GM12891 (cell line): ENCODE data around the gene ENTPD7.
"Not testable (repeated sequence)": the region's sequence is repeated elsewhere in the genome, so short reads cannot be mapped to it uniquely, and the experiment has no call there.

ENCODE experiments used
- DNase-seq: peaks from one replicate; pipeline ENCODE4 v3.0.0; 2011; ENCODE audit warnings: low spot score; ENCODE audit not compliant: insufficient read length
- FAIRE-seq: peaks from 2 replicates; lab custom pipeline; 2011; peaks lifted over from hg19 to GRCh38; lab: Jason Lieb, UNC
- PAX5 ChIP-seq: IDR thresholded peaks from 2 replicates; pipeline ENCODE4 v1.6.1; 2011; ENCODE audit warnings: low read length, moderate library complexity, mild to moderate bottlenecking; ENCODE audit not compliant: insufficient read depth, severe bottlenecking
- POLR2A ChIP-seq: IDR thresholded peaks from 2 replicates; pipeline ENCODE4 v1.6.1; 2011; ENCODE audit warnings: low read depth, low read length, control low read depth
- POLR2AphosphoS5 ChIP-seq: IDR thresholded peaks from 2 replicates; pipeline ENCODE4 v1.6.1; 2011; ENCODE audit warnings: low read depth, low read length, control low read depth
- POU2F2 ChIP-seq: IDR thresholded peaks from 2 replicates; pipeline ENCODE4 v1.6.1; 2011; ENCODE audit warnings: low read depth, mild to moderate bottlenecking, control low read depth, low read length, moderate library complexity
- SPI1 ChIP-seq: IDR thresholded peaks from 2 replicates; pipeline ENCODE4 v1.6.1; 2011; ENCODE audit warnings: low read depth, low read length, control low read depth
- TAF1 ChIP-seq: IDR thresholded peaks from 2 replicates; pipeline ENCODE4 v1.6.1; 2011; ENCODE audit warnings: low read depth, low read length, control low read depth

ENTPD7 gene

DNA sequence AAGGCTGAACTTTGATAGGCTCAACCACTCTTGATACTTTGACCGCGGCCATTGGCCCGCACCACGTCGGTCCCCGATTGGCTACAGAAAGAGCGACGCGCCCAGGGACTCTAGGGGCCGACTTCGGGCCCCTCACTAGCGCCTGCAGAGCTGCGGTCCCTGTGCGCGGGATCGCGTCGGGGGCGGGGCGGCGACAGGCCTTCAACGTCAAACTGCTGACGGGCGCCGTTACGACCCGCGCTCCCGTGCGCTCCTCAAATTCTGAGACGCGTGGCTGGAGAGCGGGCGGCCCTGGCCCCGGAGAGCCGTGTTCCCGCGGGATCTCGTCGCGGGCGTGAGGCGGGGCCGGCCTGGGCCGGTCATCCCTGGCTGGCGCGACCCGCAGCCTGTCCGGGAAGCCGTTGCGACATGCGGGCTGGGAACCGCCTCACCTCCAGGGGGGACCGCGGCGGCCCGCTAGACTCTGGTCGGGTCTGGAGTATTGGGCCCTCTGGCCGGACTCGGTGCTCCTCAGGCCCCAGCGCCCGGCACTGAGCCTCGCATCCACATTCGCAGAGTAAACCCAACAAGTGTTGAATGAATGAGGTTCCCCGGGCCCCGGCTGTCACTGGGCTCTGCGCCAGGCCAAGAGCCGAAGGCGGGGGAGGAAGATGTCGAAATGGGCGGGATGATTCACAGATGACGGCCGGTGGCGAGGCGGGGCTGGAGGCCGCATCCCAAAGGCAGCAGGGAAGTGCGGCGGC lies 38.4 kb upstream of the ENTPD7 start:
- DNase-seq (peak; percentile 82), FAIRE-seq (no peak)
- TF ChIP-seq POLR2AphosphoS5 = peak; percentile 87
- 0 out of 2 replicates have a peak, but pooled peaks have one; percentile 17 for TF ChIP-seq SPI1
- peak; percentile 61; the same call in 1 of the 2 replicates for TF ChIP-seq TAF1
- TF ChIP-seq PAX5 = no peak
- peak; percentile 22 for TF ChIP-seq POU2F2
- peak; percentile 80 for TF ChIP-seq POLR2A

DNA sequence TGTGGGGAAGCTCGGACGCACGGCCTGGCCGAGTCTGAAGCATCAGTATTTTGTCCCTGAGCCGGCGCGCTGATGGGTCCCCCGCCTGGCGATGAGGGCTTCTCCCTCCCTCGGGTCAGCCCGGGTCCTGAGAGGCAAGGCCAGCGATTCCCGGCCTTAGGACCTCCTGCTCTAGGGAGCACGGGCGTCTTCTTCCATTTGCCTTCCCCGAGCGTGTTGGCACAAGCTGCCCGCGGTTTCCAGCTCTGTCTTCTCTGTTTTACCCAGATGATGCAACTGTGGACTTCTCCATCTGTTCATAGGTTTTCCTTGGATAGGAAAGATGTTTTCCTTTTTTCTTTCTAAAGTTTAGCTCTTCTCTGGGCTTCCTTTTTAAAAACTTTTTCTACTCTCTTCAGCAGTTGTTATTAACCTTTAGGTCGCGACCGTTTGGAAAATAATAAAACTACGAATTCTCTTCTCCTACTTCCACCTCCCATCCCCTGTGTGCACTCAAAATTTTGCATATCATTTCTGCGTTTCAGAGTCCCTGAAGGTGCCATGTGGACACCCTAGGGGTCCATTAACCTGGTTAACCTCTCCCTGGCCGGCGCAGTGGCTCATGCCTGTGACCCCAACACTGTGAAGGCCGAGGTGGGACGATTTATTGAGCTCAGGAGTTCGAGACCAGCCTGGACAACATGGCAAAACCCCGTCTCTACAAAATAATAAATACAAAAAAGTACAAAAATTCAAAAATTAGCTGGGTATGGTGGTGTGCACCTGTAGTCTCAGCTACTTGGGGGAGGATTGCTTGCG lies 37.7 kb upstream of the ENTPD7 start:
- TF ChIP-seq POLR2AphosphoS5 (0 out of 2 replicates have a peak, but pooled peaks have one; percentile 7), POLR2A (no peak)
- DNase-seq (no peak), FAIRE-seq (no peak)

DNA sequence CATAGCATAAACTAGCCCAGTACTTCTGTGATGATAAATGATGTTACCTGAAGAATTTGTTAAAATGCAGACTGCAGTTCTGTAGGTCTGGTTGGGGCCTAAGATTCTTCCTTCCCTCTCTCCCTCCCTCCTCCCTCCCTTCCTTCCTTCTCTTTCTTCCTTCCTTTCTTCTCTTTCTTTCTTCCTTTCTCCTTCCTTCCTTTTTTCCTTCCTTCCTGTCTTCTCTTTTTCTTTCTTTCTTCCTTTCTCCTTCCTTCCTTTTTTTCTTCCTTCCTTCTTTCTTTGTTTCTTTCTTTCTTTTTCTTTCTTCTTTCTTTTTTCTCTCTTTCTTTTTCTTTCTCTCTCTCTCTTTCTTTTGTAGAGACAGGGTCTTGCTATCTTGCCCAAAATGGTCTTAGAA lies 35.4 kb upstream of the ENTPD7 start:
- FAIRE-seq (no peak), DNase-seq (no peak)
- no peak for TF ChIP-seq POU2F2
- TF ChIP-seq TAF1 = no peak
- TF ChIP-seq POLR2AphosphoS5 = no peak
- no peak for TF ChIP-seq SPI1
- TF ChIP-seq PAX5 = no peak
- no peak for TF ChIP-seq POLR2A

DNA sequence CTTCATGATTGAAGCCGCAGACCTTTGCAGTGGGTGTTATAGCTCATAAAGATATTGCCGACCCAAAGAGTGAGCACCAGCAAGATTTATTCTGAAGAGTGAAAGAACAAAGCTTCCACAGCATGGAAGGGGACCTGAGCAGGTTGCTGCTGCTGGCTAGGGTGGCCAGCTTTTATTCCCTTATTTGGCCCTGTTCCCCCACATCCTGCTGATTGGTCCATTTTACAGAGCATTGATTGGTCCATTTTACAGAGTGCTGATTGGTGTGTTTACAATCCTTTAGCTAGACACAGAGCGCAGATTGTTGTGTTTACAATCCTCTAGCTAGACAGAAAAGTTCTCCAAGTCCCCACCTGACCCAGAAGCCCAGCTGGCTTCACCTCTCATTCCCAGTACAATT lies 34.2 kb upstream of the ENTPD7 start:
- DNase-seq, FAIRE-seq: not testable (repeated sequence)

DNA sequence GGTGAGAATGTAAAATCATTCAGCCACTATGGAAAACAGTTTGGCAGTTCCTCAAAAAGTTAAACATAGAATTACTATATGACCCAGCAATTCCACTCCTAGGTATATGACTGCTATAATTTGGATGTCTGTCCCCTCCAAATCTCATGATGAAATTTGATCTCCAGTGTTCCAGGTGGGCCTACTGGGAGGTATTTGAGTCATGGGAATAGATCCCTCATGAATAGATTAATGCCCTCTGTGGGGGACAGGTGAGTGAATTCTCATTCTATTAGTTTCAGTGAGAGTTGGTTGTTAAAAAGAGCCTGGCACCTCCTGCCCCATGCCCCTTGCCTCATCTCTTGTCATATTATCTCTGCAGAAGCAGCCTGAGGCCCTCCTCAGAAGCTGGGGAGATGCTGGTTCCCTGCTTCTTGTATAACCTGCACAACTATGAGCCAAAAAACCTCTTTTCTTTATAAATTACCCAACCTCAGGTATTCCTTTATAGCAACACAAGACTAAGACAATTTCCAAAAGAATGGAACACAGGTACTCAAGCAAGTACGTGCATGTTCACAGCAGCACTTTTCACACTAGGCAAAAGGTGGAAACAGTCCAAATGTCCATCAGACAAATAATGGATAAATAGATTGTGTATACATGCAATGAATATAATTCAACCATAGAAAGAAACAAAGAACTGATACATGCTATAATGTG lies 30.2 kb upstream of the ENTPD7 start:
- TF ChIP-seq POLR2AphosphoS5 (no peak), POU2F2 (no peak), TAF1 (no peak), PAX5 (no peak), SPI1 (no peak), POLR2A (no peak)
- DNase-seq (no peak), FAIRE-seq (no peak)

DNA sequence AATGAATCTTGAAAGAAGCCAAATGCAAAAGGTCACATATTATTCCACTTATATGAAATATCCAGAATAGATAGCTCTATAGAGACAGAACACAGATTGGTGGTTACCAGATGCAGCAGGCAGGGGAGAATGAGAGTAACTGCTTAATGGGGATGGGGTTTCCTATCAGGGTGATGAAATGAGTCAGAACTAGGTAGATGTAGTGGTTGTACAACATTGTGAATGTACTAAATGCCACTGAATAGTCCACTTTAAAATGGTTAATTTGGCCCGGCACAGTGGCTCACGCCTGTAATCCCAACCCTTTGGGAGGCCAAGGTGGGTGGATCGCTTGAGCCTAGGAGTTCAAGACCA lies 29.7 kb upstream of the ENTPD7 start:
- FAIRE-seq (peak; percentile 65), DNase-seq (no peak)
- TF ChIP-seq TAF1 (no peak), SPI1 (no peak), PAX5 (no peak), POLR2A (no peak), POLR2AphosphoS5 (no peak), POU2F2 (no peak)

DNA sequence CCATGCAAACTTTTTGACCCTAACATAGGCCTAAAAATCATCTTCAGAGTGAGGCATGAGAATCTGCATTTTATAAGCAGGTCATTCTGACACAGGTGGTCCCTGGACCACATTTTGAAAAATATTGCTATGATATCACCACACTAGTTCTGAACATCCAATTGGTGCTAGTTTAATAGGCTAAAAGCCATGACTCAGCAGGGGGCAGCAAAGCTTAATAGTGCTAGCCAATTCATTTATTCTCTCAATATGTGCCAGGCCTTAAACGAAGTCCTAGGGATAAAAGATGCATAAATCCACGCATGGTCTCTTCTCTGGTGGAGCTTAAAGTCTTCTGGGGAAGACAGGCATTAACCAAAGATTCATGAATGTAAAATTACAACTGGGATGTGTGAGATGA lies 28.9 kb upstream of the ENTPD7 start:
- no peak for TF ChIP-seq POU2F2
- no peak for TF ChIP-seq POLR2A
- no peak for TF ChIP-seq PAX5
- no peak for TF ChIP-seq TAF1
- no peak for TF ChIP-seq POLR2AphosphoS5
- TF ChIP-seq SPI1 = no peak
- peak; percentile 77 for FAIRE-seq
- DNase-seq = no peak

DNA sequence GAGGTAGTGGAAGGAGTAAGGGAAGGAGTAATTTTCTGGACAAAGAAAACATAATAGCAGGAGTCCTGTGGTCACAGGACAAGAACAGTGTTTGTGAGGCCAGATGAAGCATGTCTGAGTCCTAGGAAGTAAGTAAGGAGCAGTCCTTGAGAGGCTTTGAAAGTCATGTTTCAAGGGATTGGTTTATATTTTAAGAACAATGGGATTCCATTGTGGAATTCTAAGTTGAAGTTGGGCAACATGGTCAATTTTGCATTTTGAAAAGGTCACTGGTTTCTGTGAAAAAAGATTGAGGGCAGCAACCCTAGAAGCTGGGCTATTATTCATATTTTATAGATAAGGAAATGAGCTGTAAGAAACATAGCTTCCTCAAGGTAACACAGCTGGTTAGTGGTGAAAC lies 28.3 kb upstream of the ENTPD7 start:
- TF ChIP-seq TAF1 (no peak), PAX5 (no peak), SPI1 (no peak), POLR2AphosphoS5 (no peak), POLR2A (no peak), POU2F2 (no peak)
- DNase-seq (no peak), FAIRE-seq (no peak)

DNA sequence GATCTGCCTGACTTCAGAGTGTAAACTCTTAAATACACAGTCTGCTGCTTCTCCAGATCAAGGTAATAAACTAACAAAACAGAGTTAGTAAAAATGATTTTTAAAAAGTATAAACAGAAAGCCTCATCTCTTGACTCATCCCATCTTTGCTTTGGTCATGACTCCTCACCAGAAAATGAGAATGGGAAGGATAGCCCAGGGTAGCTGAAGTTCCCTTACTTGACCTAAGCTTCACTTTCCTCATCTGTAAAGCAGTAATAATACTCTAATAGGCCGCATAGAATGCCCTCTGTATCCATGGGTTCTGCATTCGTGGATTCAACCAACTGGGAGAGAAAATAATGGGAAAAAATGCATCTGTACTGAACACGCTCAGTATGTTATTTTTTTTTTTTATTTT lies 27.8 kb upstream of the ENTPD7 start:
- no peak for FAIRE-seq
- TF ChIP-seq TAF1 (no peak), PAX5 (no peak), POLR2A (no peak), SPI1 (no peak), POLR2AphosphoS5 (no peak), POU2F2 (no peak)
- no peak for DNase-seq

DNA sequence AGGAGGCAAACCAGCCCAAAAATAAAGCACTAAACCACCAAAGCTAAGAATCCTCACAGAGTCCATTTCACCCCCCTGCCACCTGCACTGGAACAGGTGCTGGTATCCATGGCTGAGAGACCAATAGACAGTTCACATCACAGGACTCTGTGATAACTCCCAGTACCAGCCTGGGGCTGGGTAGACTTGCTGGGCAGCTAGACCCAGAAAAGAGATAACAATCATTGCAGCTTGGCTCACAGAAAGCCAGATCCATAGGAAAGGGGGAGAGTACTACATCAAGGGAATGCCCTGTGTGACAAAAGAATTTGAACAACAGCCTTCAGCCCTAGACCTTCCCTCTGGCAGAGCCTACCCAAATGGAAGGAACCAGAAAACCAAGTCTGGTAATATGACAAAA lies 25.5 kb upstream of the ENTPD7 start:
- DNase-seq (no peak), FAIRE-seq (no peak)
- no peak for TF ChIP-seq PAX5
- no peak for TF ChIP-seq POLR2A
- no peak for TF ChIP-seq TAF1
- no peak for TF ChIP-seq POLR2AphosphoS5
